DOHH2 (cell line): ENCODE results near the gene CD74.

Experiments
- CTCF ChIP-seq: fragments of 200-600 bp; sonication (generic); IDR thresholded peaks from one replicate; pipeline ENCODE4 v1.5.1; 2014; ENCODE audit warnings: antibody characterized with exemption, mild to moderate bottlenecking, low read depth, low read length; ENCODE audit not compliant: poor library complexity, severe bottlenecking
- EZH2phosphoT487 ChIP-seq: fragments of 200-600 bp; sonication (generic); IDR thresholded peaks from 2 replicates; pipeline ENCODE4 v1.6.1; 2017; ENCODE audit warnings: borderline replicate concordance, mild to moderate bottlenecking, antibody characterized with exemption, low read length, moderate library complexity, mixed read lengths

DNA sequence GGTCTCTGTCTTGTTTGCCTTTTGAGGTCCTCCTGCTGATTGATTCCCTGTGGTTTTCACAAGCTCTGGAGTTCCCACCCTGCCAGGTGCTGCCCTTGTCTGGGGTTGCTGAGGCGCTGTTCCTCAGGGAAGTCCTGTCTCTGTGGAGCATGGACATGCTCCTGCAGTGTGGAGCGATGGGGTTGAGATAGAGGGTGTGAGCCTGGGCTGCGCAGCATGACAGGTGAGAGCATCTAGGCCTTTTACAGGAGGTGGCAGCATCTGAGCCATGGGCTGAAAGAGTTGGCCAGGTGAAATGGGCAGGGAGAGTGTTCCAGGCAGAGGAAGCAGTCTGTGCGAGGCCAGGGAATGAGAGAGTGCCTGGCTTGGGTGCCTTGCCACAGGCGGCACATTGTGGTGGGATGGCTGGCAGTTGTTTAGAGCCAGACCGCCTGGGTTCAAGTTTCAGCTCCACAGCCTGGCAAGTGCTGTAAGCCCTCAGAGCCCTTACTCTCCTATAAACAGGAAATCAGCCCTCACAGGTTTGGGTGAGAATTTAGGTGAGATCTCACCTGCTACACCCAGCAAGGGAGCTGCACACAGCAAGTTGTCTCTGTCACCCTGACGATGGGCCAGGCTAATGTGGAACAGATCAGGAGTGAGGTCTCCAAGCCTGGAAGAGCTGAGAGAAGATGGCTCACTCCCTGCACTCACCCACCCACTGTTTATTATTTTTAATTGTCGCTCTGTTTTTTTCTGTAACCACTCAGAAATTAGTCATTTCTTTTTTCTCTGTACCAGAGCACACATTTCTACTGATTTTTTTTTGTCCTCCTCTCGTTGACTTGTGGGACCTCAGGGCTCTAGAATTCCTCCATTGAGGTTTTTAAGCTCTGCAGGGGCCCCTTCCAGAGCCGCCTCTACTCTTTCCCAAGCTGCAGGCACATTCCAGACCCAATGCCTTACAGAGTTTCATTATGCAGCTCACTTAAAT lies 35.6 kb downstream of the CD74 start:
- TF ChIP-seq CTCF: no peak
- no peak for TF ChIP-seq EZH2phosphoT487
